ENCODE data around the gene ZNF337. TPM values are rescaled to one million over a fixed set of nuclear protein-coding genes. Genes with fewer than 3 reads are reported as not detected.
"Not testable (repeated sequence)": the region's sequence is repeated elsewhere in the genome, so short reads cannot be mapped to it uniquely, and the experiment has no call there.

The ZNF337 gene
- polyA plus RNA-seq, 3 donors: 2.1 to 12.0 (median 3.0) TPM

- Mint-ChIP-seq H3K36me3 (no peaks in the 10 kb centered on the region), H3K9me3 (peaks cover 3 to 11% (median 6%) of the 10 kb centered on the region in 7 donors), H3K4me1 (no peaks in the 10 kb centered on the region), H3K27ac (no peak overlapping the region), H3K4me3 (no peak overlapping the region), H3K27me3 (ENCODE audit: low read depth in 3 of 3) (no peaks in the 10 kb centered on the region)
- no peak for TF ChIP-seq CTCF (IDR thresholded peaks at IDR 0.05)
- H3K36me3 ChIP-seq (replicated peaks in 1 of 2; ENCODE audit: control insufficient read depth in 1 of 2, insufficient read depth in 2 of 2, low read length in 2 of 2): no peaks in the 10 kb centered on the region
- intact Hi-C loops (cut with micrococcal nuclease): no loop called here
- no peaks in the 10 kb centered on the region for H3K4me1 ChIP-seq (ENCODE audit: control insufficient read depth in 1 of 2, insufficient read depth in 2 of 2, low read length in 2 of 2)
- no peak overlapping the region for H3K27ac ChIP-seq (ENCODE audit: low read depth in 1 of 2, low read length in 2 of 2)
- H3K27me3 ChIP-seq (ENCODE audit: control insufficient read depth in 2 of 2, insufficient read depth in 2 of 2, low read length in 2 of 2): no peaks in the 10 kb centered on the region
- no peak for DNase-seq
- no peaks in the 10 kb centered on the region for H4K20me1 ChIP-seq (ENCODE audit: insufficient read depth, low read length)
- no peak overlapping the region for H2AFZ ChIP-seq (ENCODE audit: insufficient read depth, low read depth, low read length, poor library complexity, severe bottlenecking)
- H3K9me3 ChIP-seq (replicated peaks in 1 of 2; ENCODE audit: control insufficient read depth in 1 of 2, insufficient read depth in 1 of 2, low read length in 2 of 2): no peaks in the 10 kb centered on the region
- H3K4me3 ChIP-seq (replicated peaks in 1 of 3; ENCODE audit: low read depth in 2 of 3, low read length in 3 of 3): no peak overlapping the region
- H3K4me2 ChIP-seq (replicated peaks; ENCODE audit: extremely low read depth, low read length, poor library complexity, severe bottlenecking): no peak overlapping the region
- H3K9ac ChIP-seq (ENCODE audit: insufficient read depth, low read length, poor library complexity, severe bottlenecking): no peak overlapping the region
- H3K79me2 ChIP-seq (ENCODE audit: insufficient read depth, low read length): no peaks in the 10 kb centered on the region
These were observed 36.7 kb downstream of the ZNF337 start for GRCh38 chr20:25659999-25660398.

- peaks cover 0 to 6% (median 0%) of the 10 kb centered on the region in 7 donors for H3K9me3 Mint-ChIP-seq
- Histone ChIP-seq H3K4me3 (replicated peaks in 1 of 3; ENCODE audit: low read depth in 2 of 3, low read length in 3 of 3) (no peak overlapping the region), H2AFZ (ENCODE audit: insufficient read depth, low read depth, low read length, poor library complexity, severe bottlenecking) (no peak overlapping the region), H3K27me3 (ENCODE audit: control insufficient read depth in 2 of 2, insufficient read depth in 2 of 2, low read length in 2 of 2) (no peaks in the 10 kb centered on the region), H3K27ac (ENCODE audit: low read depth in 1 of 2, low read length in 2 of 2) (no peak overlapping the region), H3K79me2 (ENCODE audit: insufficient read depth, low read length) (no peaks in the 10 kb centered on the region), H3K4me2 (replicated peaks; ENCODE audit: extremely low read depth, low read length, poor library complexity, severe bottlenecking) (no peak overlapping the region), H3K9me3 (replicated peaks in 1 of 2; ENCODE audit: control insufficient read depth in 1 of 2, insufficient read depth in 1 of 2, low read length in 2 of 2) (no peaks in the 10 kb centered on the region), H3K9ac (ENCODE audit: insufficient read depth, low read length, poor library complexity, severe bottlenecking) (no peak overlapping the region), H3K4me1 (ENCODE audit: control insufficient read depth in 1 of 2, insufficient read depth in 2 of 2, low read length in 2 of 2) (no peaks in the 10 kb centered on the region), H4K20me1 (ENCODE audit: insufficient read depth, low read length) (no peaks in the 10 kb centered on the region), H3K36me3 (replicated peaks in 1 of 2; ENCODE audit: control insufficient read depth in 1 of 2, insufficient read depth in 2 of 2, low read length in 2 of 2) (no peaks in the 10 kb centered on the region)
- no peak overlapping the region for H3K4me3 Mint-ChIP-seq
- no peak overlapping the region for H3K27ac Mint-ChIP-seq
- H3K27me3 Mint-ChIP-seq (ENCODE audit: low read depth in 3 of 3): peaks cover 0 to 2% (median 0%) of the 10 kb centered on the region in 3 donors
- intact Hi-C loops (cut with micrococcal nuclease): no loop called here
- no peaks in the 10 kb centered on the region for H3K36me3 Mint-ChIP-seq
- H3K4me1 Mint-ChIP-seq: no peaks in the 10 kb centered on the region
- no peak for DNase-seq
- TF ChIP-seq CTCF (IDR thresholded peaks at IDR 0.05): no peak
These were observed 42.2 kb downstream of the ZNF337 start for GRCh38 chr20:25654487-25654886.

GRCh38 chr20:25652866-25653265, 43.8 kb downstream of the ZNF337 start:
- intact Hi-C loops (cut with micrococcal nuclease); H2AFZ ChIP-seq (ENCODE audit: insufficient read depth, low read depth, low read length, poor library complexity, severe bottlenecking); H3K9me3 ChIP-seq (replicated peaks in 1 of 2; ENCODE audit: control insufficient read depth in 1 of 2, insufficient read depth in 1 of 2, low read length in 2 of 2); H3K9ac ChIP-seq (ENCODE audit: insufficient read depth, low read length, poor library complexity, severe bottlenecking); H3K36me3 Mint-ChIP-seq; H4K20me1 ChIP-seq (ENCODE audit: insufficient read depth, low read length); H3K4me1 ChIP-seq (ENCODE audit: control insufficient read depth in 1 of 2, insufficient read depth in 2 of 2, low read length in 2 of 2); H3K4me3 Mint-ChIP-seq; DNase-seq; H3K4me1 Mint-ChIP-seq; H3K9me3 Mint-ChIP-seq; H3K27me3 Mint-ChIP-seq (ENCODE audit: low read depth in 3 of 3); H3K4me3 ChIP-seq (replicated peaks in 1 of 3; ENCODE audit: low read depth in 2 of 3, low read length in 3 of 3); H3K79me2 ChIP-seq (ENCODE audit: insufficient read depth, low read length); H3K27ac ChIP-seq (ENCODE audit: low read depth in 1 of 2, low read length in 2 of 2); H3K36me3 ChIP-seq (replicated peaks in 1 of 2; ENCODE audit: control insufficient read depth in 1 of 2, insufficient read depth in 2 of 2, low read length in 2 of 2); H3K4me2 ChIP-seq (replicated peaks; ENCODE audit: extremely low read depth, low read length, poor library complexity, severe bottlenecking); H3K27me3 ChIP-seq (ENCODE audit: control insufficient read depth in 2 of 2, insufficient read depth in 2 of 2, low read length in 2 of 2); H3K27ac Mint-ChIP-seq: not testable (repeated sequence)
- WGBS (ENCODE audit: insufficient coverage): 100% methylated on average over 2 of the region's 4 CpGs

Data from CD14-positive monocyte (primary cell).